Sigmoid colon (tissue), 4 donors: ENCODE results near the gene BCAS2.

Experiments
- EP300 ChIP-seq, 4 donors: sonication (generic); formaldehyde crosslinking; IDR thresholded peaks; one replicate each; pipeline ENCODE4 v1.6.1; 2017; ENCODE audit warnings: antibody characterized with exemption in 4 of 4
- POLR2A ChIP-seq, 2 donors: fragments of 450-650 bp; IDR thresholded peaks; one replicate each; pipeline ENCODE4 v1.6.1; 2016; ENCODE audit warnings: antibody characterized with exemption in 2 of 2, mild to moderate bottlenecking in 2 of 2, moderate library complexity in 2 of 2
- TF ChIP-seq, protein P1 (sequence below), 4 experiments: fragments of 450-650 bp in 3 of 4; fragments of 200-600 bp in 1 of 4; IDR thresholded peaks; one replicate each; pipeline ENCODE4 v1.5.1; 2016 to 2019; ENCODE audit warnings: antibody characterized with exemption in 4 of 4, mild to moderate bottlenecking in 3 of 4, moderate library complexity in 2 of 4

DNA sequence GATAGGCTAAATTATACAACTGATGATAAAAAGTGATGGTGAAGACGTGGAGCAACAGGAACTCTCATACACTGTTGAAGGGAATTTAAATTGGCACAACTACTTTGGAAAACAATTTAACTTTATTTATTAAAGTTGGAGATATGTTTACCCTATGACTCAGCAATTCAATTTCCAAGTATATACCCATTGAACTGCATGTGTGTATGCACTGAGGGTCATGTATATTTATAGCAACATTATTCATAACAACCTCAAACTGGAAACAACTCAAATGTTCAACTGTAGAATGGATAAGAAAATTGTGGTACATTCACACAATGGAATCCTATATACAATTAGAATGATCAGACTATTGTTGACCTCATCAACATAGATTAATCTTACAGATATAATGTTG is 16.5 kb upstream of the BCAS2 start:
- TF ChIP-seq POLR2A (IDR thresholded peaks at IDR 0.05) (no peak), EP300 (IDR thresholded peaks at IDR 0.05) (no peak)
- TF ChIP-seq, protein P1, sequence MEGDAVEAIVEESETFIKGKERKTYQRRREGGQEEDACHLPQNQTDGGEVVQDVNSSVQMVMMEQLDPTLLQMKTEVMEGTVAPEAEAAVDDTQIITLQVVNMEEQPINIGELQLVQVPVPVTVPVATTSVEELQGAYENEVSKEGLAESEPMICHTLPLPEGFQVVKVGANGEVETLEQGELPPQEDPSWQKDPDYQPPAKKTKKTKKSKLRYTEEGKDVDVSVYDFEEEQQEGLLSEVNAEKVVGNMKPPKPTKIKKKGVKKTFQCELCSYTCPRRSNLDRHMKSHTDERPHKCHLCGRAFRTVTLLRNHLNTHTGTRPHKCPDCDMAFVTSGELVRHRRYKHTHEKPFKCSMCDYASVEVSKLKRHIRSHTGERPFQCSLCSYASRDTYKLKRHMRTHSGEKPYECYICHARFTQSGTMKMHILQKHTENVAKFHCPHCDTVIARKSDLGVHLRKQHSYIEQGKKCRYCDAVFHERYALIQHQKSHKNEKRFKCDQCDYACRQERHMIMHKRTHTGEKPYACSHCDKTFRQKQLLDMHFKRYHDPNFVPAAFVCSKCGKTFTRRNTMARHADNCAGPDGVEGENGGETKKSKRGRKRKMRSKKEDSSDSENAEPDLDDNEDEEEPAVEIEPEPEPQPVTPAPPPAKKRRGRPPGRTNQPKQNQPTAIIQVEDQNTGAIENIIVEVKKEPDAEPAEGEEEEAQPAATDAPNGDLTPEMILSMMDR (IDR thresholded peaks at IDR 0.05), result no peak
